GM06990 (cell line): ENCODE data around the gene TPST1.

Experiments used
- DNase-seq: peaks from one replicate; pipeline ENCODE4 v3.0.0-alpha.2; 2011; ENCODE audit not compliant: insufficient read length; ENCODE audit errors: extremely low read depth
- H3K27me3 ChIP-seq: replicated peaks from 2 replicates; pipeline ENCODE4 v1.6.0; 2011; ENCODE audit warnings: low read length; ENCODE audit not compliant: control insufficient read depth, insufficient read depth
- H3K36me3 ChIP-seq: 2 replicates; pipeline ENCODE4 v1.5.1; 2011; ENCODE audit warnings: low read length; ENCODE audit not compliant: control insufficient read depth, insufficient read depth
- H3K4me3 ChIP-seq: replicated peaks from 2 replicates; pipeline ENCODE4 v1.5.1; 2011; ENCODE audit warnings: low read depth, mild to moderate bottlenecking, control low read depth, low read length
- CTCF ChIP-seq: IDR thresholded peaks from 2 replicates; pipeline ENCODE4 v1.5.1; 2011; ENCODE audit warnings: low read length, control low read depth, mild to moderate bottlenecking, inconsistent platforms; ENCODE audit not compliant: insufficient read depth, poor library complexity, severe bottlenecking

The TPST1 gene

GRCh38 chr7:66258409-66258808 lies 53.3 kb downstream of the TPST1 start:
- no peak overlapping the region for H3K4me3 ChIP-seq
- TF ChIP-seq CTCF = no peak
- H3K27me3 ChIP-seq = no peaks in the 10 kb centered on the region
- DNase-seq = no peak
- no peaks in the 10 kb centered on the region for H3K36me3 ChIP-seq

- H3K27me3 ChIP-seq = no peaks in the 10 kb centered on the region
- TF ChIP-seq CTCF = no peak
- H3K36me3 ChIP-seq = no peaks in the 10 kb centered on the region
- no peak for DNase-seq
- H3K4me3 ChIP-seq = no peak overlapping the region
These were observed 56.8 kb downstream of the TPST1 start for GRCh38 chr7:66261941-66262340.

GRCh38 chr7:66263936-66264335 lies 58.8 kb downstream of the TPST1 start:
- Histone ChIP-seq H3K36me3 (no peaks in the 10 kb centered on the region), H3K27me3 (no peaks in the 10 kb centered on the region), H3K4me3 (no peak overlapping the region)
- TF ChIP-seq CTCF = no peak
- DNase-seq = no peak

- DNase-seq = no peak
- Histone ChIP-seq H3K36me3 (no peaks in the 10 kb centered on the region), H3K4me3 (no peak overlapping the region), H3K27me3 (no peaks in the 10 kb centered on the region)
- TF ChIP-seq CTCF = no peak
These were observed 60.4 kb downstream of the TPST1 start for GRCh38 chr7:66265566-66265965.

GRCh38 chr7:66267249-66267648 lies 62.1 kb downstream of the TPST1 start:
- TF ChIP-seq CTCF = no peak
- Histone ChIP-seq H3K36me3 (no peaks in the 10 kb centered on the region), H3K27me3 (no peaks in the 10 kb centered on the region), H3K4me3 (no peak overlapping the region)
- no peak for DNase-seq

- no peak for TF ChIP-seq CTCF
- Histone ChIP-seq H3K4me3 (no peak overlapping the region), H3K36me3 (no peaks in the 10 kb centered on the region), H3K27me3 (no peaks in the 10 kb centered on the region)
- DNase-seq = no peak
These were observed 64.8 kb downstream of the TPST1 start for GRCh38 chr7:66269978-66270377.
